ENCODE measurements around the gene CFAP20DC.

- no peak for TF ChIP-seq CTCF (IDR thresholded peaks at IDR 0.05)
- no peak for TF ChIP-seq POLR2A (IDR thresholded peaks at IDR 0.05)
Observed at GRCh38 chr3:58858126-58858525, 191.7 kb downstream of the CFAP20DC start.
